Measurements from ENCODE around the gene CDC25B. TPM values are rescaled to one million over a fixed set of nuclear protein-coding genes. Genes with fewer than 3 reads are reported as not detected.

Gene CDC25B
- total and polyA plus RNA-seq, 2 donors (not counting 3 experiments of a cell fraction or from before 2014, with no cell fraction given), result 46.7 to 76.5 TPM

DNA sequence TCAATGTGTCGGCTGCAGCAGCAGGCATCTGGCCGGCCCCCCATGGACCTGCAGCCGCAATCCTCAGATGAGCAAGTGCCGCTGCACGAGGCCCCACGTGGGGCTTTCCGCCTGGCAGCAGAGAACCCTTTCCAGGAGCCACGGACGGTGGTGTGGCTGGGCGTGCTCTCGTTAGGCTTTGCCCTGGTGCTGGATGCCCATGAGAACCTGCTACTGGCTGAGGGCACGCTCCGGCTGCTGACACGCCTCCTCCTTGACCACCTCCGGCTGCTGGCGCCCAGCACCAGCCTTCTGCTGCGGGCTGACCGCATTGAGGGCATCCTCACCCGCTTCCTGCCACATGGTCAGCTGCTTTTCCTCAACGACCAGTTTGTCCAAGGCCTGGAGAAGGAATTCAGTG lies 27.8 kb downstream of the CDC25B start:
- no peaks in the 10 kb centered on the region for H3K9me3 ChIP-seq (replicated peaks; ENCODE audit: control insufficient read depth, insufficient read depth, low read length)
- DNase-seq (ENCODE audit: low read depth, low spot score) (no peak), FAIRE-seq (no peak)
- H3K4me1 ChIP-seq (ENCODE audit: control insufficient read depth, extremely low read depth, insufficient read depth, low read length), result peaks cover 7% of the 10 kb centered on the region
- CTCF ChIA-PET, result no interaction called here
- TF ChIP-seq, protein P1, sequence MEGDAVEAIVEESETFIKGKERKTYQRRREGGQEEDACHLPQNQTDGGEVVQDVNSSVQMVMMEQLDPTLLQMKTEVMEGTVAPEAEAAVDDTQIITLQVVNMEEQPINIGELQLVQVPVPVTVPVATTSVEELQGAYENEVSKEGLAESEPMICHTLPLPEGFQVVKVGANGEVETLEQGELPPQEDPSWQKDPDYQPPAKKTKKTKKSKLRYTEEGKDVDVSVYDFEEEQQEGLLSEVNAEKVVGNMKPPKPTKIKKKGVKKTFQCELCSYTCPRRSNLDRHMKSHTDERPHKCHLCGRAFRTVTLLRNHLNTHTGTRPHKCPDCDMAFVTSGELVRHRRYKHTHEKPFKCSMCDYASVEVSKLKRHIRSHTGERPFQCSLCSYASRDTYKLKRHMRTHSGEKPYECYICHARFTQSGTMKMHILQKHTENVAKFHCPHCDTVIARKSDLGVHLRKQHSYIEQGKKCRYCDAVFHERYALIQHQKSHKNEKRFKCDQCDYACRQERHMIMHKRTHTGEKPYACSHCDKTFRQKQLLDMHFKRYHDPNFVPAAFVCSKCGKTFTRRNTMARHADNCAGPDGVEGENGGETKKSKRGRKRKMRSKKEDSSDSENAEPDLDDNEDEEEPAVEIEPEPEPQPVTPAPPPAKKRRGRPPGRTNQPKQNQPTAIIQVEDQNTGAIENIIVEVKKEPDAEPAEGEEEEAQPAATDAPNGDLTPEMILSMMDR (IDR thresholded peaks at IDR 0.05; ENCODE audit: extremely low read depth in 1 of 2, insufficient read depth in 1 of 2, low read depth in 1 of 2, low read length in 2 of 2), result no peak
- POLR2A ChIA-PET, result no interaction called here
- no peaks in the 10 kb centered on the region for H3K9me1 ChIP-seq (replicated peaks; ENCODE audit: control insufficient read depth, extremely low read depth, insufficient read depth, low read length)
- no peak overlapping the region for H3K4me2 ChIP-seq (ENCODE audit: insufficient read depth, low read length)
- peaks cover 4% of the 10 kb centered on the region for H3K79me2 ChIP-seq (ENCODE audit: control insufficient read depth, insufficient read depth, low read length)
- H3K27ac ChIP-seq (ENCODE audit: insufficient read depth, low read depth, low read length), result no peak overlapping the region
- no peaks in the 10 kb centered on the region for H4K20me1 ChIP-seq (replicated peaks; ENCODE audit: control insufficient read depth, extremely low read depth, insufficient read depth, low read length)
- intact Hi-C loops (cut with micrococcal nuclease), result loop anchor here (2.0 kb wide), 1 partner anchor 15 kb away; no protein-coding TSS in a partner anchor
- no peak overlapping the region for H3K9ac ChIP-seq (replicated peaks; ENCODE audit: extremely low read depth, insufficient read depth, low read length)
- dilution Hi-C loops (cut with MboI; ENCODE audit: extremely low pct_ligation_motif_present, low sequenced_read_pairs), result no loop called here
- no peak overlapping the region for H2AFZ ChIP-seq (ENCODE audit: low read depth, low read length)
- H3K27me3 ChIP-seq (ENCODE audit: control insufficient read depth in 2 of 2, insufficient read depth in 2 of 2, low read length in 2 of 2), result no peaks in the 10 kb centered on the region
- BruUV-seq (replicated peaks), result no TSS peak
- H3K36me3 ChIP-seq (ENCODE audit: control insufficient read depth in 2 of 2, extremely low read depth in 1 of 2, insufficient read depth in 2 of 2, low read length in 2 of 2), result peaks cover 2 to 19% of the 10 kb centered on the region in 2 experiments
- H3K4me3 ChIP-seq (replicated peaks in 1 of 3; ENCODE audit: insufficient read depth in 1 of 3, low read depth in 1 of 3, low read length in 3 of 3), result no peak overlapping the region

DNA sequence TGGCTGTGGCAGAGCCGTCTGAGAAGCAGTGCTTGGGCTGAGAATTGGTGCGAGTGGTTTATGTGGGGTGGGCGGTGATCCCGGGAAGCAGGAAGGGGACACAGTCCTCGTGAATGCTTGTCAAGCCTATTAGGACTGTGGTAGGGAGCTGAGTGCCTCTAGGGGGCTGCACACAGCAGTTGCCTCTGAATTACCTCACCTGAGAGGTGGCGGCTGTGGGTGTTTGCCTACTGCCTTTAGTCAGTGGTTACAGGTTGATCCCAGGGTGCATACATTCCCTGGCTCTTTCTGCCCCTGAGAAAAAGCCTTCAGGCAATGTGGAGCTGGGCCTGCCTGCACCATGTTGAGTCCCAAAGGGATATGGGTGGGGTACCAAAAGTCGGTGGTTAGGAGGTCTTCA lies 29.4 kb downstream of the CDC25B start:
- H3K27me3 ChIP-seq (ENCODE audit: control insufficient read depth in 2 of 2, insufficient read depth in 2 of 2, low read length in 2 of 2), result no peaks in the 10 kb centered on the region
- H3K9me1 ChIP-seq (replicated peaks; ENCODE audit: control insufficient read depth, extremely low read depth, insufficient read depth, low read length), result no peaks in the 10 kb centered on the region
- no peaks in the 10 kb centered on the region for H4K20me1 ChIP-seq (replicated peaks; ENCODE audit: control insufficient read depth, extremely low read depth, insufficient read depth, low read length)
- H3K4me2 ChIP-seq (ENCODE audit: insufficient read depth, low read length), result no peak overlapping the region
- H3K36me3 ChIP-seq (ENCODE audit: control insufficient read depth in 2 of 2, extremely low read depth in 1 of 2, insufficient read depth in 2 of 2, low read length in 2 of 2), result peaks cover 2 to 19% of the 10 kb centered on the region in 2 experiments
- H3K4me1 ChIP-seq (ENCODE audit: control insufficient read depth, extremely low read depth, insufficient read depth, low read length), result peaks cover 2% of the 10 kb centered on the region
- FAIRE-seq (no peak), DNase-seq (ENCODE audit: low read depth, low spot score) (no peak)
- TF ChIP-seq, protein P2, sequence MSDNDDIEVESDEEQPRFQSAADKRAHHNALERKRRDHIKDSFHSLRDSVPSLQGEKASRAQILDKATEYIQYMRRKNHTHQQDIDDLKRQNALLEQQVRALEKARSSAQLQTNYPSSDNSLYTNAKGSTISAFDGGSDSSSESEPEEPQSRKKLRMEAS (IDR thresholded peaks at IDR 0.05; ENCODE audit: insufficient read depth, insufficient read length), result no peak
- TF ChIP-seq, protein P1 (IDR thresholded peaks at IDR 0.05; ENCODE audit: extremely low read depth in 1 of 2, insufficient read depth in 1 of 2, low read depth in 1 of 2, low read length in 2 of 2), result no peak
- no peak for TF ChIP-seq POLR2AphosphoS5 (IDR thresholded peaks at IDR 0.05; ENCODE audit: insufficient read depth, low read depth, low read length)
- TF ChIP-seq FOS (IDR thresholded peaks at IDR 0.05; ENCODE audit: borderline replicate concordance, insufficient read depth, low read length), result no peak
- TF ChIP-seq POLR2A (IDR thresholded peaks at IDR 0.05; ENCODE audit: low read depth, low read length), result no peak
- TF ChIP-seq EZH2 (IDR thresholded peaks at IDR 0.05; ENCODE audit: borderline replicate concordance, low read depth, low read length, severe bottlenecking), result no peak
- no peak for TF ChIP-seq JUN (IDR thresholded peaks at IDR 0.05; ENCODE audit: borderline replicate concordance, insufficient read depth, insufficient read length, low read depth)
- no peak for TF ChIP-seq MYC (IDR thresholded peaks at IDR 0.05; ENCODE audit: low read depth, low read length)
- no peak for TF ChIP-seq GATA2 (IDR thresholded peaks at IDR 0.05; ENCODE audit: insufficient read depth, insufficient read length, low read depth, low read length)
- H3K9ac ChIP-seq (replicated peaks; ENCODE audit: extremely low read depth, insufficient read depth, low read length), result no peak overlapping the region
- no TSS peak for BruUV-seq (replicated peaks)
- POLR2A ChIA-PET, result no interaction called here
- H3K9me3 ChIP-seq (replicated peaks; ENCODE audit: control insufficient read depth, insufficient read depth, low read length), result no peaks in the 10 kb centered on the region
- H3K4me3 ChIP-seq (replicated peaks in 1 of 3; ENCODE audit: insufficient read depth in 1 of 3, low read depth in 1 of 3, low read length in 3 of 3), result no peak overlapping the region
- dilution Hi-C loops (cut with MboI; ENCODE audit: extremely low pct_ligation_motif_present, low sequenced_read_pairs) (no loop called here), intact Hi-C loops (cut with micrococcal nuclease) (loop anchor here (2.0 kb wide), 1 partner anchor 13 kb away; no protein-coding TSS in a partner anchor)
- CTCF ChIA-PET, result interaction anchor here (1.4 kb wide), 1 partner anchor 58 kb away, joined by 3 read pairs; the partner anchor contains the start of gene ADISSP
- peaks cover 4% of the 10 kb centered on the region for H3K79me2 ChIP-seq (ENCODE audit: control insufficient read depth, insufficient read depth, low read length)
- no peak overlapping the region for H2AFZ ChIP-seq (ENCODE audit: low read depth, low read length)
- no peak overlapping the region for H3K27ac ChIP-seq (ENCODE audit: insufficient read depth, low read depth, low read length)
